Measurements from ENCODE around the gene ANKMY1. TPM values are rescaled to one million over a fixed set of nuclear protein-coding genes. Genes with fewer than 3 reads are reported as not detected.
A peak's percentile ranks its signal among the peaks of the same experiment; 100 is the strongest.

Gene ANKMY1
- polyA plus RNA-seq, 3 donors = 2.1 to 22.9 (median 2.9) TPM

- Histone ChIP-seq H3K79me2 (ENCODE audit: insufficient read depth, low read length) (peaks cover 63% of the 10 kb centered on the region), H3K9ac (ENCODE audit: insufficient read depth, low read length, poor library complexity, severe bottlenecking) (no peak overlapping the region), H3K36me3 (replicated peaks in 1 of 2; ENCODE audit: control insufficient read depth in 1 of 2, insufficient read depth in 2 of 2, low read length in 2 of 2) (peaks cover 53 to 73% of the 10 kb centered on the region in 2 donors), H4K20me1 (ENCODE audit: insufficient read depth, low read length) (peaks cover 64% of the 10 kb centered on the region), H2AFZ (ENCODE audit: insufficient read depth, low read depth, low read length, poor library complexity, severe bottlenecking) (no peak overlapping the region), H3K27me3 (ENCODE audit: control insufficient read depth in 2 of 2, insufficient read depth in 2 of 2, low read length in 2 of 2) (no peaks in the 10 kb centered on the region), H3K9me3 (replicated peaks in 1 of 2; ENCODE audit: control insufficient read depth in 1 of 2, insufficient read depth in 1 of 2, low read length in 2 of 2) (no peaks in the 10 kb centered on the region), H3K4me3 (replicated peaks in 1 of 3; ENCODE audit: low read depth in 2 of 3, low read length in 3 of 3) (no peak overlapping the region), H3K4me1 (ENCODE audit: control insufficient read depth in 1 of 2, insufficient read depth in 2 of 2, low read length in 2 of 2) (peaks cover 17 to 20% of the 10 kb centered on the region in 2 donors), H3K27ac (ENCODE audit: low read depth in 1 of 2, low read length in 2 of 2) (no peak overlapping the region), H3K4me2 (replicated peaks; ENCODE audit: extremely low read depth, low read length, poor library complexity, severe bottlenecking) (no peak overlapping the region)
- H3K4me1 Mint-ChIP-seq = peaks cover 22% of the 10 kb centered on the region
- H3K36me3 Mint-ChIP-seq = peaks cover 48 to 71% of the 10 kb centered on the region in 2 donors
- intact Hi-C loops (cut with micrococcal nuclease) = no loop called here
- H3K4me3 Mint-ChIP-seq = no peak overlapping the region
- TF ChIP-seq CTCF (IDR thresholded peaks at IDR 0.05) = no peak
- no CpG with 5 or more reads among the region's 6 CpGs for WGBS (ENCODE audit: insufficient coverage)
- H3K9me3 Mint-ChIP-seq = no peaks in the 10 kb centered on the region
- DNase-seq = no peak
- peaks cover 0 to 2% (median 0%) of the 10 kb centered on the region in 3 donors for H3K27me3 Mint-ChIP-seq (ENCODE audit: low read depth in 3 of 3)
- peak overlapping the region in 2 of 7 donors; percentile 3 to 70 for H3K27ac Mint-ChIP-seq
Observed at GRCh38 chr2:240591226-240591625, 33.4 kb upstream of the ANKMY1 start.

GRCh38 chr2:240590681-240591111 is 32.9 kb upstream of the ANKMY1 start:
- H3K9me3 Mint-ChIP-seq = no peaks in the 10 kb centered on the region
- Histone ChIP-seq H4K20me1 (ENCODE audit: insufficient read depth, low read length) (peaks cover 64% of the 10 kb centered on the region), H3K4me2 (replicated peaks; ENCODE audit: extremely low read depth, low read length, poor library complexity, severe bottlenecking) (no peak overlapping the region), H3K27me3 (ENCODE audit: control insufficient read depth in 2 of 2, insufficient read depth in 2 of 2, low read length in 2 of 2) (no peaks in the 10 kb centered on the region), H3K9ac (ENCODE audit: insufficient read depth, low read length, poor library complexity, severe bottlenecking) (no peak overlapping the region), H3K27ac (ENCODE audit: low read depth in 1 of 2, low read length in 2 of 2) (no peak overlapping the region), H3K36me3 (replicated peaks in 1 of 2; ENCODE audit: control insufficient read depth in 1 of 2, insufficient read depth in 2 of 2, low read length in 2 of 2) (peaks cover 47 to 68% of the 10 kb centered on the region in 2 donors), H2AFZ (ENCODE audit: insufficient read depth, low read depth, low read length, poor library complexity, severe bottlenecking) (no peak overlapping the region), H3K79me2 (ENCODE audit: insufficient read depth, low read length) (peaks cover 68% of the 10 kb centered on the region), H3K9me3 (replicated peaks in 1 of 2; ENCODE audit: control insufficient read depth in 1 of 2, insufficient read depth in 1 of 2, low read length in 2 of 2) (no peaks in the 10 kb centered on the region), H3K4me1 (ENCODE audit: control insufficient read depth in 1 of 2, insufficient read depth in 2 of 2, low read length in 2 of 2) (peaks cover 19 to 24% of the 10 kb centered on the region in 2 donors), H3K4me3 (replicated peaks in 1 of 3; ENCODE audit: low read depth in 2 of 3, low read length in 3 of 3) (no peak overlapping the region)
- DNase-seq = no peak
- WGBS (ENCODE audit: insufficient coverage) = 98% methylated on average over 21 of the region's 21 CpGs
- H3K27me3 Mint-ChIP-seq (ENCODE audit: low read depth in 3 of 3) = peaks cover 0 to 2% (median 0%) of the 10 kb centered on the region in 3 donors
- H3K4me3 Mint-ChIP-seq = no peak overlapping the region
- no peak for TF ChIP-seq CTCF (IDR thresholded peaks at IDR 0.05)
- H3K36me3 Mint-ChIP-seq = peaks cover 43 to 66% of the 10 kb centered on the region in 2 donors
- H3K4me1 Mint-ChIP-seq = peaks cover 24% of the 10 kb centered on the region
- intact Hi-C loops (cut with micrococcal nuclease) = no loop called here
- H3K27ac Mint-ChIP-seq = no peak overlapping the region

All from CD14-positive monocyte (primary cell).